ENCODE results near the gene CCDC18.

The CCDC18 gene

GRCh38 chr1:93323185-93323820, 142.8 kb downstream of the CCDC18 start:
- DNase-seq (ENCODE audit: low read depth) = no peak
- no peak overlapping the region for H3K4me3 ChIP-seq (ENCODE audit: low read depth, low read length)
- no peak for TF ChIP-seq CTCF (conservative IDR thresholded peaks at IDR 0.05; ENCODE audit: low read depth, low read length)

- no peak overlapping the region for H3K4me3 ChIP-seq (ENCODE audit: low read depth, low read length)
- TF ChIP-seq CTCF (conservative IDR thresholded peaks at IDR 0.05; ENCODE audit: low read depth, low read length) = no peak
- peak; percentile 79 for DNase-seq (ENCODE audit: low read depth)
These were observed 144.3 kb downstream of the CCDC18 start for GRCh38 chr1:93324486-93325464.
